HCT116 (cell line): Measurements from ENCODE around the gene LRP1B. TPM values are rescaled to one million over a fixed set of nuclear protein-coding genes. Genes with fewer than 3 reads are reported as not detected.

Experiments
- ATAC-seq: fragments of 200-7000 bp; cut with Tn5 transposase; 2 replicates; pipeline ENCODE4 v1.9.1; 2020; ENCODE audit warnings: mild to moderate bottlenecking, moderate library complexity
- BruUV-seq: library from RNA; stranded (reverse); fragments of 400-500 nt; replicated peaks from 2 replicates; lab custom pipeline; 2021; lab: Mats Ljungman, UMichigan
- CTCF ChIA-PET: fragments of 300-600 bp; sonication (Branson Sonifier 250); formaldehyde crosslinking; loops from one replicate; lab custom pipeline; 2021; ENCODE audit warnings: antibody characterized with exemption; lab: Charles Lee
- POLR2A ChIA-PET: fragments of 300-600, 350-600 bp; sonication (Branson Sonifier 250); formaldehyde crosslinking; loops from one replicate; lab custom pipeline; 2021; ENCODE audit warnings: antibody characterized with exemption; lab: Charles Lee
- RAD21 ChIA-PET, 2 experiments: fragments of 300-600 bp; sonication (Branson Sonifier 250); formaldehyde crosslinking; loops; one replicate each; lab custom pipeline; 2023; ENCODE audit warnings: low total read pairs in 2 of 2; ENCODE audit not compliant: uncharacterized antibody in 2 of 2, unreplicated experiment in 2 of 2, low non-redundant PET in 1 of 2; lab: Charles Lee
- DNase-seq: peaks from one replicate; pipeline ENCODE4 v3.0.0-alpha.2; 2010; ENCODE audit warnings: low read depth, low spot score
- H2AFZ ChIP-seq: fragments of 200-600 bp; shearing (Covaris generic), sonication (generic); 2 replicates; pipeline ENCODE4 v1.6.1; 2017; ENCODE audit warnings: low read depth, mixed run types, mixed read lengths, antibody characterized with exemption, low read length; ENCODE audit not compliant: poor library complexity, severe bottlenecking
- H3K27ac ChIP-seq: 2 replicates; pipeline ENCODE4 v1.5.1; 2012; ENCODE audit warnings: low read depth, low read length
- H3K27me3 ChIP-seq: fragments of 200-600 bp; sonication (generic); 2 replicates; pipeline ENCODE4 v1.6.1; 2016; ENCODE audit warnings: mixed run types, low read length, mixed read lengths; ENCODE audit not compliant: insufficient read depth
- H3K36me3 ChIP-seq, 2 experiments: fragments of 200-500 bp in 1 of 2; fragments of 200-600 bp in 1 of 2; sonication (Bioruptor generic) in 1 of 2; sonication (generic) in 1 of 2; 2 replicates each; pipeline versions ENCODE4 v1.5.1 to v1.6.1; 2014 to 2016; ENCODE audit warnings: low read length in 2 of 2, inconsistent platforms in 1 of 2, mixed read lengths in 1 of 2, mixed run types in 1 of 2; ENCODE audit not compliant: insufficient read depth in 2 of 2, control insufficient read depth in 1 of 2
- H3K4me1 ChIP-seq, 2 experiments: fragments of 200-600 bp in 1 of 2; sonication (generic) in 1 of 2; 2 replicates each; pipeline versions ENCODE4 v1.5.1 to v1.6.1; 2012 to 2017; ENCODE audit warnings: low read length in 2 of 2, inconsistent platforms in 1 of 2, mild to moderate bottlenecking in 1 of 2, mixed read lengths in 1 of 2, mixed run types in 1 of 2, moderate library complexity in 1 of 2; ENCODE audit not compliant: insufficient read depth in 2 of 2, control insufficient read depth in 1 of 2
- H3K4me2 ChIP-seq: fragments of 200-600 bp; sonication (generic); 2 replicates; pipeline ENCODE4 v1.6.1; 2017; ENCODE audit warnings: mixed run types, low read length, mixed read lengths
- H3K4me3 ChIP-seq, 2 experiments: fragments of 200-600 bp in 1 of 2; sonication (generic) in 1 of 2; replicated peaks in 1 of 2; 2 replicates each; pipeline ENCODE4 v1.5.1; 2011 to 2016; ENCODE audit warnings: low read length in 2 of 2, control low read depth in 1 of 2, low read depth in 1 of 2, mild to moderate bottlenecking in 1 of 2, mixed read lengths in 1 of 2, mixed run types in 1 of 2
- H3K79me2 ChIP-seq: fragments of 200-600 bp; sonication (generic); 2 replicates; pipeline ENCODE4 v1.6.1; 2017; ENCODE audit warnings: mild to moderate bottlenecking, mixed run types, low read length, moderate library complexity, mixed read lengths; ENCODE audit not compliant: insufficient read depth
- H3K9ac ChIP-seq: fragments of 200-600 bp; sonication (generic); 2 replicates; pipeline ENCODE4 v1.6.1; 2016; ENCODE audit warnings: low read length, mixed read lengths
- H3K9me2 ChIP-seq: fragments of 200-600 bp; sonication (generic), shearing (Covaris generic); 2 replicates; pipeline ENCODE4 v1.6.1; 2017; ENCODE audit warnings: mixed run types, mild to moderate bottlenecking, moderate library complexity; ENCODE audit not compliant: insufficient read depth
- H3K9me3 ChIP-seq, 2 experiments: fragments of 200-500 bp in 1 of 2; fragments of 200-600 bp in 1 of 2; sonication (Bioruptor generic) in 1 of 2; sonication (generic) in 1 of 2; 2 replicates each; pipeline ENCODE4 v1.6.1; 2014 to 2017; ENCODE audit warnings: low read length in 2 of 2, mixed read lengths in 2 of 2, inconsistent platforms in 1 of 2, low read depth in 1 of 2, mild to moderate bottlenecking in 1 of 2, mixed run types in 1 of 2, moderate library complexity in 1 of 2; ENCODE audit not compliant: control insufficient read depth in 1 of 2, insufficient read depth in 1 of 2
- H4K20me1 ChIP-seq: fragments of 200-600 bp; sonication (generic), shearing (Covaris generic); 2 replicates; pipeline ENCODE4 v1.6.1; 2017; ENCODE audit warnings: mixed run types, mild to moderate bottlenecking, moderate library complexity; ENCODE audit not compliant: insufficient read depth
- CBX3 ChIP-seq: IDR thresholded peaks from 2 replicates; pipeline ENCODE4 v1.6.1; 2012; ENCODE audit warnings: low read depth
- CEBPB ChIP-seq: IDR thresholded peaks from 2 replicates; pipeline ENCODE4 v1.6.1; 2012; ENCODE audit warnings: low read depth
- EZH2 ChIP-seq: fragments of 200-600 bp; sonication (generic); IDR thresholded peaks from 2 replicates; pipeline ENCODE4 v1.6.1; 2017; ENCODE audit warnings: antibody characterized with exemption, mixed run types
- JUND ChIP-seq: IDR thresholded peaks from 2 replicates; pipeline ENCODE4 v1.6.1; 2012
- POLR2AphosphoS5 ChIP-seq: IDR thresholded peaks from 2 replicates; pipeline ENCODE4 v1.6.1; 2011; ENCODE audit warnings: mild to moderate bottlenecking, low read depth, low read length, moderate library complexity
- RAD21 ChIP-seq: IDR thresholded peaks from 2 replicates; pipeline ENCODE4 v1.6.1; 2012; ENCODE audit warnings: low read depth, mild to moderate bottlenecking
- SP1 ChIP-seq: IDR thresholded peaks from 2 replicates; pipeline ENCODE4 v1.6.1; 2012; ENCODE audit warnings: low read depth
- SRF ChIP-seq: IDR thresholded peaks from 2 replicates; pipeline ENCODE4 v1.6.1; 2012; ENCODE audit warnings: low read depth
- TCF7L2 ChIP-seq: IDR thresholded peaks from 2 replicates; pipeline ENCODE4 v1.7.0; 2011; ENCODE audit warnings: borderline replicate concordance, inconsistent platforms; ENCODE audit not compliant: insufficient read depth, insufficient read length; ENCODE audit errors: extremely low read depth
- YY1 ChIP-seq: IDR thresholded peaks from 2 replicates; pipeline ENCODE4 v1.6.1; 2011; ENCODE audit warnings: low read length, low read depth, moderate library complexity, mild to moderate bottlenecking; ENCODE audit not compliant: insufficient replicate concordance; ENCODE audit errors: extremely low read depth
- ZNF274 ChIP-seq: fragments of 200-500 bp; sonication (Bioruptor generic); IDR thresholded peaks from 2 replicates; pipeline ENCODE4 v1.6.1; 2014; ENCODE audit warnings: mild to moderate bottlenecking, low read depth, low read length, inconsistent platforms
- intact Hi-C: fragments of 100-400 bp; cut with micrococcal nuclease; formaldehyde crosslinking; loops from 2 replicates; pipeline ENCODE4 v1.10.0; 2022
- total RNA-seq: library from RNA; stranded (reverse); gene quantifications from one replicate; pipeline ENCODE4 v1.2.1, GENCODE V29; 2021; ENCODE audit not compliant: unreplicated experiment
- TF ChIP-seq, protein P1 (sequence below), 3 experiments: fragments of 200-600 bp in 1 of 3; sonication (generic) in 1 of 3; IDR thresholded peaks in 2 of 3; conservative IDR thresholded peaks in 1 of 3; 2 replicates each; pipeline ENCODE4 v1.5.1; 2012 to 2017; ENCODE audit warnings: low read depth in 2 of 3, low read length in 2 of 3, antibody characterized with exemption in 1 of 3, borderline replicate concordance in 1 of 3, control low read depth in 1 of 3, mild to moderate bottlenecking in 1 of 3, mixed read lengths in 1 of 3, mixed run types in 1 of 3, moderate library complexity in 1 of 3; ENCODE audit not compliant: insufficient read depth in 1 of 3
- TF ChIP-seq, protein P2 (sequence below): IDR thresholded peaks from 2 replicates; pipeline ENCODE4 v1.6.1; 2012; ENCODE audit warnings: low read depth

The LRP1B gene
- total RNA-seq, 1 experiment from 2014 or later: 0.34 TPM

DNA sequence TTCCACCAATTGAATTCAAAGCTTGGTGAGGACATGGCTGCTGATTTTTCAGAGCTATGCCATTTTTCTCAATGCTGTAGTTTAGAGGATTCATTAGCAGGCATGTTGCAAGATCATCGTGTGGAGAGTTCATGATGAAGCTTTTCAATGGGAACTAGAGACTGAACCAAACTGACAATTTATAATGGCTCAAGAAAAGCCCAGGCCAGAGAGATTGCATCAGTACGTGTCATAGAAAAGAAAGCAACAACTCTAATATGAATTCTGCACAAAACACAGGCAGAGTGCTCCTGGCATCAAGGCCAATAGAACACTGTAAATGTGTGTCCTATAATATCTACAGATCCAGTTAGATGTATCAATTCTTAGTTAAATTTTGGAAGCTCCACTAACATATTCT, 477.6 kb downstream of the LRP1B start:
- Histone ChIP-seq H3K79me2 (no peaks in the 10 kb centered on the region), H3K9me3 (no peaks in the 10 kb centered on the region), H3K27me3 (no peaks in the 10 kb centered on the region), H3K9me2 (no peaks in the 10 kb centered on the region), H3K4me1 (no peaks in the 10 kb centered on the region), H3K36me3 (no peaks in the 10 kb centered on the region), H2AFZ (no peak overlapping the region), H3K27ac (no peak overlapping the region), H3K4me2 (no peak overlapping the region), H4K20me1 (no peaks in the 10 kb centered on the region), H3K4me3 (no peak overlapping the region), H3K9ac (no peak overlapping the region)
- no TSS peak for BruUV-seq
- ATAC-seq (no peak), DNase-seq (no peak)
- CTCF ChIA-PET: no interaction called here
- intact Hi-C loops: no loop called here
- TF ChIP-seq RAD21 (no peak), POLR2AphosphoS5 (no peak), TCF7L2 (no peak)
- RAD21 ChIA-PET: no interaction called here
- POLR2A ChIA-PET: no interaction called here

DNA sequence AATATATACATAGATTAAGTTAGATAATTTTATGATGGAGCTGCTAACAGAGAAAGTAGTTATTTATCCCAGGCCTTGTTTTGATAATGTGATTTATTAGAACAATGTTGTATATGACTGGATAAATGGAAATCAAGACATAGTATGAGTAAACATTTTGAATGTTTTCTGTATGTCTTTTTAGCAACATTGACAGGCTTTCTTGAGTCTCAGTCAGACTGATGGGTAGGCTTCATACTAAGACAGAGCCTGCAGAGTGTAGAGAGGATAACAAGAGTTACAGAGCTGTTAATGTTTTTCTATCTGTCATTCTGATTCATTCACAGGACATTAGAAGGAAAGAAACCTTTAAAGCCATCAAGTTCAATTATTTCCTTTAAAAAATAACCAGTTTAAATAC, 478.5 kb downstream of the LRP1B start:
- Histone ChIP-seq H3K27me3 (no peaks in the 10 kb centered on the region), H4K20me1 (no peaks in the 10 kb centered on the region), H3K4me3 (no peak overlapping the region), H3K27ac (no peak overlapping the region), H3K4me1 (no peaks in the 10 kb centered on the region), H3K9ac (no peak overlapping the region), H2AFZ (no peak overlapping the region), H3K9me2 (no peaks in the 10 kb centered on the region), H3K36me3 (no peaks in the 10 kb centered on the region), H3K9me3 (no peaks in the 10 kb centered on the region), H3K4me2 (no peak overlapping the region), H3K79me2 (no peaks in the 10 kb centered on the region)
- POLR2A ChIA-PET: no interaction called here
- DNase-seq (no peak), ATAC-seq (no peak)
- BruUV-seq: no TSS peak
- intact Hi-C loops: no loop called here
- CTCF ChIA-PET: no interaction called here
- RAD21 ChIA-PET: no interaction called here
- TF ChIP-seq SP1 (no peak), JUND (no peak), TCF7L2 (no peak), EZH2 (no peak), CEBPB (no peak), CBX3 (no peak), YY1 (no peak), ZNF274 (no peak), SRF (no peak)
- TF ChIP-seq, protein P1, sequence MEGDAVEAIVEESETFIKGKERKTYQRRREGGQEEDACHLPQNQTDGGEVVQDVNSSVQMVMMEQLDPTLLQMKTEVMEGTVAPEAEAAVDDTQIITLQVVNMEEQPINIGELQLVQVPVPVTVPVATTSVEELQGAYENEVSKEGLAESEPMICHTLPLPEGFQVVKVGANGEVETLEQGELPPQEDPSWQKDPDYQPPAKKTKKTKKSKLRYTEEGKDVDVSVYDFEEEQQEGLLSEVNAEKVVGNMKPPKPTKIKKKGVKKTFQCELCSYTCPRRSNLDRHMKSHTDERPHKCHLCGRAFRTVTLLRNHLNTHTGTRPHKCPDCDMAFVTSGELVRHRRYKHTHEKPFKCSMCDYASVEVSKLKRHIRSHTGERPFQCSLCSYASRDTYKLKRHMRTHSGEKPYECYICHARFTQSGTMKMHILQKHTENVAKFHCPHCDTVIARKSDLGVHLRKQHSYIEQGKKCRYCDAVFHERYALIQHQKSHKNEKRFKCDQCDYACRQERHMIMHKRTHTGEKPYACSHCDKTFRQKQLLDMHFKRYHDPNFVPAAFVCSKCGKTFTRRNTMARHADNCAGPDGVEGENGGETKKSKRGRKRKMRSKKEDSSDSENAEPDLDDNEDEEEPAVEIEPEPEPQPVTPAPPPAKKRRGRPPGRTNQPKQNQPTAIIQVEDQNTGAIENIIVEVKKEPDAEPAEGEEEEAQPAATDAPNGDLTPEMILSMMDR (IDR thresholded peaks at IDR 0.05 in 2 of 3, conservative IDR thresholded peaks at IDR 0.05 in 1 of 3; ENCODE audit: borderline replicate concordance in 1 of 3, insufficient read depth in 1 of 3, low read depth in 2 of 3, low read length in 2 of 3): no peak
- TF ChIP-seq, protein P2, sequence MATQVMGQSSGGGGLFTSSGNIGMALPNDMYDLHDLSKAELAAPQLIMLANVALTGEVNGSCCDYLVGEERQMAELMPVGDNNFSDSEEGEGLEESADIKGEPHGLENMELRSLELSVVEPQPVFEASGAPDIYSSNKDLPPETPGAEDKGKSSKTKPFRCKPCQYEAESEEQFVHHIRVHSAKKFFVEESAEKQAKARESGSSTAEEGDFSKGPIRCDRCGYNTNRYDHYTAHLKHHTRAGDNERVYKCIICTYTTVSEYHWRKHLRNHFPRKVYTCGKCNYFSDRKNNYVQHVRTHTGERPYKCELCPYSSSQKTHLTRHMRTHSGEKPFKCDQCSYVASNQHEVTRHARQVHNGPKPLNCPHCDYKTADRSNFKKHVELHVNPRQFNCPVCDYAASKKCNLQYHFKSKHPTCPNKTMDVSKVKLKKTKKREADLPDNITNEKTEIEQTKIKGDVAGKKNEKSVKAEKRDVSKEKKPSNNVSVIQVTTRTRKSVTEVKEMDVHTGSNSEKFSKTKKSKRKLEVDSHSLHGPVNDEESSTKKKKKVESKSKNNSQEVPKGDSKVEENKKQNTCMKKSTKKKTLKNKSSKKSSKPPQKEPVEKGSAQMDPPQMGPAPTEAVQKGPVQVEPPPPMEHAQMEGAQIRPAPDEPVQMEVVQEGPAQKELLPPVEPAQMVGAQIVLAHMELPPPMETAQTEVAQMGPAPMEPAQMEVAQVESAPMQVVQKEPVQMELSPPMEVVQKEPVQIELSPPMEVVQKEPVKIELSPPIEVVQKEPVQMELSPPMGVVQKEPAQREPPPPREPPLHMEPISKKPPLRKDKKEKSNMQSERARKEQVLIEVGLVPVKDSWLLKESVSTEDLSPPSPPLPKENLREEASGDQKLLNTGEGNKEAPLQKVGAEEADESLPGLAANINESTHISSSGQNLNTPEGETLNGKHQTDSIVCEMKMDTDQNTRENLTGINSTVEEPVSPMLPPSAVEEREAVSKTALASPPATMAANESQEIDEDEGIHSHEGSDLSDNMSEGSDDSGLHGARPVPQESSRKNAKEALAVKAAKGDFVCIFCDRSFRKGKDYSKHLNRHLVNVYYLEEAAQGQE: no peak
